Loucy (cell line): Measurements from ENCODE around the gene TXN2.

ENCODE experiments used
- EZH2phosphoT487 ChIP-seq: fragments of 200-600 bp; IDR thresholded peaks from 2 replicates; pipeline ENCODE4 v1.6.1; 2018; ENCODE audit warnings: antibody characterized with exemption, mild to moderate bottlenecking, moderate library complexity, borderline replicate concordance
- TF ChIP-seq, protein P1 (sequence below): fragments of 200-600 bp; sonication (generic); conservative IDR thresholded peaks from 2 replicates; pipeline ENCODE4 v1.5.1; 2014; ENCODE audit warnings: mild to moderate bottlenecking, antibody characterized with exemption, low read length

DNA sequence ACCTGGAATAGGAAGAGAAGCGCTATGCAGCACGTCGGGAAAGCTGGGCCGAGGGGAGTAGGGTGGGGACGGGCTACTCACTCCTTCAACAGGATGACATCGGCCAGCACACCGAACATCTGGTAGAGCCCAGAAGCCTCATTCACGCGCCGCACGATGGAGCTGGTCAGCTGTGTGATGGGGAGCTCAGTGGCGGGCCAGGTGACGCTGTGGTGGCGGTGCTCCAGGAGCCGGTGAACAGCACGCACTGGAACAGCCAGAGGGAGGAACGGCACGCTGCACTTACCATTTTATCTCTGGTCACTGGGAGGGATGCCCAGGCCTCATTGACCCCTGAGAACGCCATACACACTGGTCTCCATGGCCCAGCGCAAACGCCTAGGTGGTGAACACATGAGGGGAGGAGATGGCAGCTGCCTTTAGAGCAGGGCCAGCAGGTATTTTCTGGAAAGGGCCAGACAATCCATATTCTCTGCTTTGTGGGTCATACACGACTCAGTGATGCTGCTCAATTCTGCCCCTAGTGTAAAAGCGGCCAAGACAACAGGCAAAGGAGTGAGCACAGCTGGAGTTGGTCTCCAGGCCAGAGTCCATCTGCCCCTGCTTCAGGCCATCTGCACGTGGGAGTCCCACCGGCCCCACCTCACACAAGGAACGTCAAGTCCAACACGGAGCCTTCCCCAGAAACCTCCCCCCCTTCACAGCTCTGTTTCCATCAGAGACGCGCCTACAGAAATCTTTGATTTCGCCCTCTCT is 16.6 kb upstream of the TXN2 start:
- TF ChIP-seq, protein P1, sequence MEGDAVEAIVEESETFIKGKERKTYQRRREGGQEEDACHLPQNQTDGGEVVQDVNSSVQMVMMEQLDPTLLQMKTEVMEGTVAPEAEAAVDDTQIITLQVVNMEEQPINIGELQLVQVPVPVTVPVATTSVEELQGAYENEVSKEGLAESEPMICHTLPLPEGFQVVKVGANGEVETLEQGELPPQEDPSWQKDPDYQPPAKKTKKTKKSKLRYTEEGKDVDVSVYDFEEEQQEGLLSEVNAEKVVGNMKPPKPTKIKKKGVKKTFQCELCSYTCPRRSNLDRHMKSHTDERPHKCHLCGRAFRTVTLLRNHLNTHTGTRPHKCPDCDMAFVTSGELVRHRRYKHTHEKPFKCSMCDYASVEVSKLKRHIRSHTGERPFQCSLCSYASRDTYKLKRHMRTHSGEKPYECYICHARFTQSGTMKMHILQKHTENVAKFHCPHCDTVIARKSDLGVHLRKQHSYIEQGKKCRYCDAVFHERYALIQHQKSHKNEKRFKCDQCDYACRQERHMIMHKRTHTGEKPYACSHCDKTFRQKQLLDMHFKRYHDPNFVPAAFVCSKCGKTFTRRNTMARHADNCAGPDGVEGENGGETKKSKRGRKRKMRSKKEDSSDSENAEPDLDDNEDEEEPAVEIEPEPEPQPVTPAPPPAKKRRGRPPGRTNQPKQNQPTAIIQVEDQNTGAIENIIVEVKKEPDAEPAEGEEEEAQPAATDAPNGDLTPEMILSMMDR: 0 out of 2 replicates have a peak, but pooled peaks have one; percentile 9
- no peak for TF ChIP-seq EZH2phosphoT487
